GM19025 (cell line): ENCODE data around the gene RNFT2.

ENCODE experiments used
- ATAC-seq: cut with Tn5 transposase; IDR thresholded peaks from one replicate; pipeline ENCODE4 v1.9.1; 2021; ENCODE audit warnings: mild to moderate bottlenecking, low read depth, moderate library complexity; ENCODE audit not compliant: unreplicated experiment

The RNFT2 gene

DNA sequence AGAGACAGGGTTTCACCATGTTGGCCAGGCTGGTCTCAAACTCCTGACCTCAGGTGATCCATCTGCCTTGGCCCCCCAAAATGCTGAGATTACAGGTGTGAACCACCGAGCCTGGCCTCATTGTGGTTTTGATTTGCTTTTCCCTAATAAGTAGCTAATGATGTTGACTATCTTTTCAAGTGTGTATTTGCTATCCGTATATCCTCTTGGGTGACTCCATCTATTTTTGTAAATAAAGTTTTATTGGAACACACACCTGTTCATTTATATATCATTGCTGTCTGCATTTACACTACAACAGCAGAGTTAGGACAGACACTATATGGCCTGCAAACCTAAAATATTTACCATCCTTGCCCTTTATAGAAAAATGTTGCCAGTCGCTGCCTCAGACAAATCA is 156.8 kb downstream of the RNFT2 start:
- ATAC-seq: no peak

DNA sequence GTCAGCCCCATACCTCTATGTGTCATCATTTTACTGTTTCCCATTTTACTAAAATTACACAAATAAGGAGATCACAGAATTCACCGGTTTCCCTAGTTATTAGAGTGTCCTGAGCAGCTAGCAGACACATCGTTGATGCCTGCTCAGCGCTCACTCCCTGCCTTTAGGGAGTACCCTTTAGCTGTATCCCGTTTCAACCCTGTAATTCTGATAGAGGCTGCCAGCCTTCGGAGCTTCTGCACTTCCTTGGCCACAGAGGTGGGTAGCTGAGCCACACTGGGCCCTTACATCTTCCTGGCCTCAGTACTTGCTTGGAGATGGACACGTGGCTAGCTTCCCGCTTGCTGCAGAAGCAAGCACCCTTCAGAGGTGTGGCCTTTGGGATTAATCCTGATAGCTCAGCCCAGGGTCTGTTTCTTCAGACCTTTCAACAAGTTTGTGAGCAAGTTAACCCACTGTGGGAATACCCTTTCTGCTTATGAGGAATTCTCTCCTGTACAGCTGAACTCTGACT is 158.4 kb downstream of the RNFT2 start:
- no peak for ATAC-seq

DNA sequence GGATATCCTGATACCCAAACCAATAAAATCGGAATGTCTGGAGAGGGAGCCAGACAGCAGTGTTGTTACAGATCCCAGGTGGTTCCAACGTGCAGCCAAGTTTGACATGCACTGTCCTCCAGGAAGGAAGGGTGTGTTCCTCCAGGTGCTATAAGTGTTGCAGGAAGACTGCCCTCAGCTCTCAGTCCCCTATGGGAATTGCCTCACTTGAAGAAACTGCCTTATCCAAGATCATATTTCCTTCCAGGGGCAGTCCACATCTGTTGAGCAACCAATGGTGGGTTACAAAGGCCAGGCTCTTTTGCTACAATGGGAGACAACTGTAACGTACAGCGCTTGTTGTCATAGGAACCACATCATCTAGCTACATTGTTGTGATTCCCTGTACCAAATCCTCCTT is 159.4 kb downstream of the RNFT2 start:
- ATAC-seq: no peak

DNA sequence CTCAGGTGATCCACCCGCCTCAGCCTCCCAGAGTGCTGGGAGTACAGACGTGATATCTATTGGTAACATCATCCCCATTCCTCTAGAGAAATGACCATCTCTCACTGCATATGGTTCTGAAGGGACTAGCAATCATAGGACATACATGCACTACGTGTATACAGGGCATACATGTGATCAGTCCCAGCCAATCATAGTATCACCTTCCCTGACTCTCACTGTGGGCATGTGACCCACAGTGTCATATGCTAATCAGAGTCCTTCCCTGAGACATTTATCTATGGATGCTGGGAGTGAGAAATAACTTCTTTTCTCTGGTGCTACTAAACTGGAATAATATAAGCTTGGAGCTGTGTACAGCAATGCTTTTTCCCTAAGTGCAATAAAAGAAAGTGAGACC is 160.6 kb downstream of the RNFT2 start:
- ATAC-seq: no peak

DNA sequence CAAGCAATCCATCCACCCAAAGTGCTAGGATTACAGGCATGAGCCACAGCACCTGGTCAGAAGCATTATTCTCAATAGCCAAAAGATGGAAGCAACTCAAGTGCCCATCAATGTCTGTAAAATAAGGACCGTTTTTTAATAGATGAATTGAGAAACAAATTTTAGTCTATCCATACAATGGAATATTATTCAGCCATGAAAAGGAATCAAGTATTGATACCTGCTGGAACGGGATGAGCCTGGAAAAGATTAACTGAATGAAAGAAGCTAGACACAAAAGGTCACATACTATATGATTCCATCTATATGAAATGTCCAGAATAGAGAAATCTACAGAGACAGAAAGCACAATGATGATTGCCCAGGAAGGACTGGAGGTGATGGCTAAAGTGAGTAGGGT is 163.5 kb downstream of the RNFT2 start:
- ATAC-seq: no peak
